Esophagus squamous epithelium (tissue), 4 donors: Measurements from ENCODE around the gene GCK.

Experiments
- POLR2A ChIP-seq, 4 donors: fragments of 450-650 bp; IDR thresholded peaks; one replicate each; pipeline ENCODE4 v1.6.1; 2017; ENCODE audit warnings: antibody characterized with exemption in 4 of 4, mild to moderate bottlenecking in 4 of 4, moderate library complexity in 3 of 4
- TF ChIP-seq, protein P1 (sequence below), 6 experiments: fragments of 450-650 bp in 4 of 6; fragments of 200-600 bp in 2 of 6; sonication (generic) in 2 of 6; IDR thresholded peaks; one replicate each; pipeline ENCODE4 v1.5.1; 2016 to 2019; ENCODE audit warnings: antibody characterized with exemption in 6 of 6, mild to moderate bottlenecking in 4 of 6, moderate library complexity in 4 of 6

DNA sequence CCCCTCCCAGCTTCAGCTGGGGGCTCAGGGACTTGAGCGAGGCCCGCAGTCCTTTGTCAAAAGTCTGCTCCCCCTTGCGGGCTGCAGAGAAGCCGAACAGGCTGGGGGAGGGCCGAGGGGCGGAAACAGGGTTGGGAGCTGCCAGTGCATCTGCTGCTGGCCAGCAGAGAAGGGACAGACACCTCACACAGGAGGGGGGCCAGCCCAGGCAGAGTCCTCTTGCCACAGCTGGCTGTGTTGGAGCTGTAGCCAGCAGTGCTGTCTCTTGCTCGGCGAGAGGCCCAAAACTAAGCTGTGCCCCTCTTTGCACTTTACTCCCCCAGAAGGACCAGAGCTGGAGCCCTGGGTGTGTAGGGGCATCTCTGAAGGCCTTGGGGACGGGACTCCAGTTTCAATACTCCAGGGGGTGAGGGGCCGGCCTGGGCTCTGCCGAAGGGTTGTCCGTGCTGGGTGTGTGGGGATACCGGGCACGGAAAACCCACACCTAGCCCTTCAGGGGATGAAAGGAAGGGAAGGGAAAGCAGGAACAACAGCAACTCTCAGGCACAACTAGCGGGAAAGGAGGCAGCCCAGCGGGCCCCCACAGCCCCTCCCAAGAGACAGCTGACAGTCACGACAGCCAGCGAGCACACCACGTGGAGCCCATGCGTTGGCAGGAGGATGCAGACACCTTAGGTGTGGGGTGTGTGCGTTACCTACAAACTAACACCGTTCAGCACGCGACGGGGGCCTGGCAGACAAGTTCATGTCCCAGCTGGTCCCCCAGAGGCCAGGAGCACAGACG lies 29.4 kb upstream of the GCK start:
- TF ChIP-seq, protein P1, sequence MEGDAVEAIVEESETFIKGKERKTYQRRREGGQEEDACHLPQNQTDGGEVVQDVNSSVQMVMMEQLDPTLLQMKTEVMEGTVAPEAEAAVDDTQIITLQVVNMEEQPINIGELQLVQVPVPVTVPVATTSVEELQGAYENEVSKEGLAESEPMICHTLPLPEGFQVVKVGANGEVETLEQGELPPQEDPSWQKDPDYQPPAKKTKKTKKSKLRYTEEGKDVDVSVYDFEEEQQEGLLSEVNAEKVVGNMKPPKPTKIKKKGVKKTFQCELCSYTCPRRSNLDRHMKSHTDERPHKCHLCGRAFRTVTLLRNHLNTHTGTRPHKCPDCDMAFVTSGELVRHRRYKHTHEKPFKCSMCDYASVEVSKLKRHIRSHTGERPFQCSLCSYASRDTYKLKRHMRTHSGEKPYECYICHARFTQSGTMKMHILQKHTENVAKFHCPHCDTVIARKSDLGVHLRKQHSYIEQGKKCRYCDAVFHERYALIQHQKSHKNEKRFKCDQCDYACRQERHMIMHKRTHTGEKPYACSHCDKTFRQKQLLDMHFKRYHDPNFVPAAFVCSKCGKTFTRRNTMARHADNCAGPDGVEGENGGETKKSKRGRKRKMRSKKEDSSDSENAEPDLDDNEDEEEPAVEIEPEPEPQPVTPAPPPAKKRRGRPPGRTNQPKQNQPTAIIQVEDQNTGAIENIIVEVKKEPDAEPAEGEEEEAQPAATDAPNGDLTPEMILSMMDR (IDR thresholded peaks at IDR 0.05), result no peak
- no peak for TF ChIP-seq POLR2A (IDR thresholded peaks at IDR 0.05)
